ENCODE data around the gene MCL1. TPM values are rescaled to one million over a fixed set of nuclear protein-coding genes. Genes with fewer than 3 reads are reported as not detected.
"Not testable (repeated sequence)": the region's sequence is repeated elsewhere in the genome, so short reads cannot be mapped to it uniquely, and the experiment has no call there.

The MCL1 gene
- 100 to 1,000 TPM; 102 to 154 (median 140) TPM for total RNA-seq

DNA sequence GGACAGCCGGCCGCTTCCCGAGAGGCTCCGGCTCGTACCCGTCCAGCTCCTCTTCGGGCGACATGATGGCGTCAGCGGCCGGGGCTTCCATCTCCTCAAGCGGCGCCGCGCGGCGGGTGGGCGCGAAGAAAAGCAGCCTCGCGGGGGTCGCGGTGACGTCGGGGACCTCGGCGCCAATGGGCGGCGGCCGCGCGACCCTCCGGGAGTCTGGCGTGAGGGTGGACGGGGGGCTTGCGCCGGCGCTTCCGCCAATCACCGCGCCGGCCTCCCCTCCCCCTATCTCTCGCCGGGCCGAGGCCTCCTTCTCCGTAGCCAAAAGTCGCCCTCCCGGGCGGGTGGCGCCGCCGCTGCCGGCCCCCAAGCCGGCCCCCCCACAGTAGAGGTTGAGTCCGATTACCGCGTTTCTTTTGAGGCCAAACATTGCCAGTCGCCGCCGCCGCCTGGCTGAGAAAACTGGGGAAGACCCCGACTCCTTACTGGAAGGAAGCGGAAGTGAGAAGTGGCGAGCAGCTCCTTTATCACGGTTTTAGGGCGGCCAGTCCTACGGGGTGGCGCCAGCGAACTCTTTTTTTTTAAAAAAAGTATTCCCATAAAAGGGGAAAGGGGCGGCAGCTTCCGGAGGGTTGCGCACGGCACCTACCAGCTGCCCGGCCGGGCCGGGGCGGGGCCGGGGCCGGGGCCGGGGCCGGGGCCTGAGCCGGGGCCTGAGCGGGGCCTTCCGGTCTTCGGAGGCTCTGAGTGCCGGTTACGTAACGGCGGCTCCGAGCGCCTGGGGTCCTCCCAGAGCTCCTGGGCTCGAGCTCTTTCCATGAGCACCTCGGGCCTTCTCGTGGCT is at the start of gene MCL1:
TSS of gene MCL1 (minus strand) at position 501 of the 835 bp plus-strand sequence. CDS start at position 421, 80 bp downstream.
- peaks cover 0 to 40% (median 0%) of the 10 kb centered on the region in 3 donors for H3K36me3 ChIP-seq
- H3K27me3 ChIP-seq = no peaks in the 10 kb centered on the region
- H3K27ac ChIP-seq = peak within 1 kb of the TSS; percentile 97 to 100 (median 100)
- H3K4me3 ChIP-seq = peak within 1 kb of the TSS; percentile 81 to 99 (median 88)
- peaks cover 0 to 22% (median 5%) of the 10 kb centered on the region in 4 donors for H3K4me1 ChIP-seq
- TF ChIP-seq, protein P1, sequence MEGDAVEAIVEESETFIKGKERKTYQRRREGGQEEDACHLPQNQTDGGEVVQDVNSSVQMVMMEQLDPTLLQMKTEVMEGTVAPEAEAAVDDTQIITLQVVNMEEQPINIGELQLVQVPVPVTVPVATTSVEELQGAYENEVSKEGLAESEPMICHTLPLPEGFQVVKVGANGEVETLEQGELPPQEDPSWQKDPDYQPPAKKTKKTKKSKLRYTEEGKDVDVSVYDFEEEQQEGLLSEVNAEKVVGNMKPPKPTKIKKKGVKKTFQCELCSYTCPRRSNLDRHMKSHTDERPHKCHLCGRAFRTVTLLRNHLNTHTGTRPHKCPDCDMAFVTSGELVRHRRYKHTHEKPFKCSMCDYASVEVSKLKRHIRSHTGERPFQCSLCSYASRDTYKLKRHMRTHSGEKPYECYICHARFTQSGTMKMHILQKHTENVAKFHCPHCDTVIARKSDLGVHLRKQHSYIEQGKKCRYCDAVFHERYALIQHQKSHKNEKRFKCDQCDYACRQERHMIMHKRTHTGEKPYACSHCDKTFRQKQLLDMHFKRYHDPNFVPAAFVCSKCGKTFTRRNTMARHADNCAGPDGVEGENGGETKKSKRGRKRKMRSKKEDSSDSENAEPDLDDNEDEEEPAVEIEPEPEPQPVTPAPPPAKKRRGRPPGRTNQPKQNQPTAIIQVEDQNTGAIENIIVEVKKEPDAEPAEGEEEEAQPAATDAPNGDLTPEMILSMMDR (IDR thresholded peaks at IDR 0.05) = peak in 1 of 6 experiments; percentile 34
- peak; percentile 96 to 98 for TF ChIP-seq POLR2A (IDR thresholded peaks at IDR 0.05)
- peak; percentile 89 to 97 (median 93) for DNase-seq
- H3K9me3 ChIP-seq = no peaks in the 10 kb centered on the region

DNA sequence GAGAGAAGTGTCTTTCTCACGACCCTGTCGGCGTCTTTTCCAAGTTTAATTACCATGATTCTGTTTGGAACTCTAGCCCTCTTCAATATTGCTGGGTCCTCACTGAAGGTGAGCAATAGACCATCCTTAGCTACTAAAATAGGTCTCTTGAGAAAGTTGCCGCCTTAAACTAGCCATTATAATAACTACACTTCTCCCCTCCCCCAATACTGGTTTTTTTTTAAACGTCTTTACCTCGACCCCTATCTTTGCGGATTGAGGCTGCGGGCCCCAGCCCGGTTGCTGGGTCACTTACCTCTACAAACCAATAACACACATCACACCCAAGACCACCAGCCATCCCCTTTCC is 49.3 kb upstream of the MCL1 start:
- Histone ChIP-seq H3K9me3 (no peaks in the 10 kb centered on the region), H3K27ac (peak overlapping the region; percentile 95 to 99 (median 97)), H3K27me3 (no peaks in the 10 kb centered on the region), H3K4me1 (peaks cover 0 to 20% (median 7%) of the 10 kb centered on the region in 4 donors), H3K36me3 (peaks cover 0 to 37% (median 2%) of the 10 kb centered on the region in 3 donors), H3K4me3 (peak overlapping the region; percentile 69 to 92 (median 72))
- TF ChIP-seq, protein P1 (IDR thresholded peaks at IDR 0.05) = no peak
- no peak for TF ChIP-seq POLR2A (IDR thresholded peaks at IDR 0.05)
- no peak for DNase-seq

DNA sequence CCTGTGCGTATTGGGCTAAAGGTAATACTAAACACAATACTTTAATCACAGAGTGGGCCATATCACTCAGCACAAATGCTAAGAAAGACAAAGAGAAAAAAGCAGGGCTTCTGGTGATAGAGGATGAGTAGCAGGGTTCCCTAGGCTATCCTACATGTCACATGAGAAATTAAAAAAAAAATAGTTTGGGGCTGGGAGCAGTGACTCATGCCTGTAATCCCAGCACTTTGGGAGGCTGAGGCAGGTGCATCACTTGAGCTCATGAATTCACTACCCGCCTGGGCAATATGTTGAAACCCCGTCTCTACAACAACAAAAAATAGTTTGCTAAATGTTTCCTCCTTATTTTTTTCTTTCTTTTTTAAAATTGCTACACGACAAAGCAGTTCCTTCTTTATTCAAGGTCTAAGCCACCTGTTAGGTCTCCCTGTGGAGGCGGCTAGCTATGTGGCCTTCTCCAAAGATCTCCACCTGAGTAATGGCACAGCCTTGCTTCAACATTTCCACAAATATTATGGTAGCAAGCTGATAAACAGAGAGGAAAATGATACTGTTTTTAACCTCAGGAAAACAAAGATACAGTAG is 48.5 kb upstream of the MCL1 start:
- peaks cover 0 to 45% (median 2%) of the 10 kb centered on the region in 3 donors for H3K36me3 ChIP-seq
- TF ChIP-seq, protein P1 (IDR thresholded peaks at IDR 0.05) = no peak
- TF ChIP-seq POLR2A (IDR thresholded peaks at IDR 0.05) = no peak
- H3K4me1 ChIP-seq = peaks cover 0 to 20% (median 7%) of the 10 kb centered on the region in 4 donors
- H3K9me3 ChIP-seq = no peaks in the 10 kb centered on the region
- H3K27ac ChIP-seq = peak overlapping the region in 1 of 4 donors; percentile 98
- H3K4me3 ChIP-seq = peak overlapping the region in 2 of 4 donors; percentile 72 to 92
- H3K27me3 ChIP-seq = no peaks in the 10 kb centered on the region
- DNase-seq = no peak

GRCh38 chr1:150626150-150626549 is 46.7 kb upstream of the MCL1 start:
- H3K9me3 ChIP-seq = no peaks in the 10 kb centered on the region
- no peak for DNase-seq
- H3K36me3 ChIP-seq = peaks cover 0 to 54% (median 2%) of the 10 kb centered on the region in 3 donors
- no peaks in the 10 kb centered on the region for H3K27me3 ChIP-seq
- TF ChIP-seq POLR2A (IDR thresholded peaks at IDR 0.05) = no peak
- TF ChIP-seq, protein P1 (IDR thresholded peaks at IDR 0.05) = no peak
- no peak overlapping the region for H3K27ac ChIP-seq
- H3K4me3 ChIP-seq = no peak overlapping the region
- H3K4me1 ChIP-seq = peaks cover 2 to 35% (median 8%) of the 10 kb centered on the region in 4 donors

- H3K4me3 ChIP-seq, H3K9me3 ChIP-seq, DNase-seq, H3K27ac ChIP-seq, H3K27me3 ChIP-seq: not testable (repeated sequence)
- peaks cover 0 to 61% (median 2%) of the 10 kb centered on the region in 3 donors for H3K36me3 ChIP-seq
- peaks cover 2 to 44% (median 12%) of the 10 kb centered on the region in 4 donors for H3K4me1 ChIP-seq
Measured at GRCh38 chr1:150624546-150624945, 45.1 kb upstream of the MCL1 start.

- H3K27me3 ChIP-seq, H3K9me3 ChIP-seq, DNase-seq, H3K27ac ChIP-seq, H3K4me3 ChIP-seq: not testable (repeated sequence)
- peaks cover 2 to 48% (median 13%) of the 10 kb centered on the region in 4 donors for H3K4me1 ChIP-seq
- H3K36me3 ChIP-seq = peaks cover 0 to 64% (median 2%) of the 10 kb centered on the region in 3 donors
Measured at GRCh38 chr1:150624134-150624533, 44.7 kb upstream of the MCL1 start.
